H7 (cell line): ENCODE measurements around the gene ANXA10. TPM values are rescaled to one million over a fixed set of nuclear protein-coding genes. Genes with fewer than 3 reads are reported as not detected.
A peak's percentile ranks its signal among the peaks of the same experiment; 100 is the strongest.

ENCODE experiments used
- DNase-seq: peaks from one replicate; pipeline ENCODE4 v3.0.0; 2012
- H3K27me3 ChIP-seq: 2 replicates; pipeline ENCODE4 v1.6.0; 2011; ENCODE audit warnings: mild to moderate bottlenecking, low read length; ENCODE audit not compliant: control insufficient read depth, insufficient read depth
- H3K36me3 ChIP-seq: replicated peaks from 2 replicates; pipeline ENCODE4 v1.5.1; 2011; ENCODE audit warnings: low read length; ENCODE audit not compliant: control insufficient read depth, insufficient read depth
- H3K4me3 ChIP-seq: 2 replicates; pipeline ENCODE4 v1.5.1; 2011; ENCODE audit warnings: low read depth, mild to moderate bottlenecking, control low read depth, low read length, moderate library complexity; ENCODE audit not compliant: insufficient read depth
- total RNA-seq: library from RNA; depleted of rRNA; stranded (reverse); fragments of >200 nt; shearing (Covaris generic); gene quantifications from 2 replicates; pipeline ENCODE4 v1.2.3, GENCODE V29; 2014

ANXA10 gene
- total RNA-seq, 1 experiment from 2014 or later = not detected

DNA sequence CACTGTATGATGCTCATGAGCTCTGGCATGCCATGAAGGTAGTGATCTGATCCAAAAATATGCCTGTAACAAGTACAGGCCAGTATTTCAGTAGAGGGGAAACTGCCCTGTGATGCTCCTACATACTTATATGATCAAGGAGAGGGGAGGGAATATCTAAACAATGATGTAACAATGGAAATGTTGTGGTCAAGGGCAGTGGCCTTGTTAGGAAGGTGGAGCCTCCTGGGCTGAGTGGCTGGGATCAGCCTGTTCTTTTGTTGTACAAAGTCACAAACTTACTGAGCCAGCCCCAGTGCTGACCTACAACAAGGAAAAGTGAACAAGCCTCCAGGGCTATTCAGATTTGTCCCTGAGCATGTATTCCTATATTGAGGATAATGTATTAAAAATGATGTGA, 70.3 kb downstream of the ANXA10 start:
- no peaks in the 10 kb centered on the region for H3K36me3 ChIP-seq
- no peaks in the 10 kb centered on the region for H3K27me3 ChIP-seq
- no peak overlapping the region for H3K4me3 ChIP-seq
- DNase-seq = no peak

DNA sequence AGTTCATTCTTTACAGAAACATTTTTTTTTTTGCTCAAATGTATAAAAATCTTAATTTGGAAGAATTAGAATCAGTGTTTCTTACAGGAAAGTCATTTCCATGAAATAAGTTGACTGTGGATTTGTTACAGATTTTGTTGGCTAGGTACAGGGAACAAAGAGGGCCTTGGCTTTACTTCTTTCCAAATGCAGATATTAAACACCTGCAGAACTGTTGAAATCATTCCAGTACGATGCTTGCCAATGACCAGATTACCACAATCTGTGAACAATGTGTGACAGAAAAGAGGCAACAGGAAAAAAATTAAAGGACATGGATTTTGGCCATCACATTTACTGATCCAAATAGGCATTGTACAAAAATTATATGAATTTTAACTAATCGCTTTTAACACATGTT, 70.8 kb downstream of the ANXA10 start:
- H3K4me3 ChIP-seq = no peak overlapping the region
- DNase-seq = no peak
- H3K27me3 ChIP-seq = no peaks in the 10 kb centered on the region
- no peaks in the 10 kb centered on the region for H3K36me3 ChIP-seq

DNA sequence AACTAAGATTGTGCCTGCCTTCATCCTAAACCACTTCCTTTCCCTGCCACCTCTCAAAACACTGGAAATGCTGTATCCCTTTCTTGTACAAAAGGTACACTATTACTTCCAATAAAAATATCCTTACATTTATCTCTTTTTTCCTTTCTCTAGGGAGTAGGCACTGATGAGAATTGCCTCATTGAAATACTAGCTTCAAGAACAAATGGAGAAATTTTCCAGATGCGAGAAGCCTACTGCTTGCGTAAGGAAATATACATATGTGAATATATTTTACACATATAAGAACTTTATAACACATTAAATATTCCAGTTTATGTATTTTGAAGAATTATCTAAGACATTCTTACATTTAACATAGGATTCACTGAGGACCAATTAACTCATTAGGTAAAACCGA, 71.7 kb downstream of the ANXA10 start:
- Histone ChIP-seq H3K27me3 (no peaks in the 10 kb centered on the region), H3K4me3 (no peak overlapping the region)

DNA sequence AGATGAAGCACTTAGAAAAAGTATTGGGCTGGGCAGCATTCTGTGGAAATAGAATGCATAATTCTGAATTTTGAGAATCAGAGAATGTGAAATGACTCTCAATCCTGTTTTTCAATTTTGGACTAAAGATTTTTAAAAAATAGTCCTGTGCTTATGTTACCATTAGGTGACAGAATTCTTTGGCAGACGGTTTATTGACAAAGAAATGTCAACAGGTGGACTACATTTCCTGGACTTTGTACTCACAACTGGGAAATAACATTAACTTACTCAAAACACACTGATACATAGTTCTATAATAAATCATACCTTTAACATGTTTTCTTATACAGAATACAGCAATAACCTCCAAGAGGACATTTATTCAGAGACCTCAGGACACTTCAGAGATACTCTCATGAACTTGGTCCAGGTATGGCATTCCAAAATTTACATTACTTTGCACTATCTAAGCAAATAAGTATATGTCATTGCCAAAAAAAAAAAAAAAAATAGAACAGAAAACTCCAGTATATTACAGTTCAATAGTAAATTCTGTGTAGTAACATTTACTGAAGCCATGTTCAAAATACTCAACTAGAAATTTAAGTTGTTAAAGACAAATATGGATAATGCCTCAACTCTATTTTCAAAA, 72.7 kb downstream of the ANXA10 start:
- Histone ChIP-seq H3K4me3 (no peak overlapping the region), H3K36me3 (no peaks in the 10 kb centered on the region), H3K27me3 (no peaks in the 10 kb centered on the region)
- DNase-seq = no peak

More for the DNA sequence above, 71.7 kb downstream of the ANXA10 start:
- H3K36me3 ChIP-seq = no peaks in the 10 kb centered on the region
- DNase-seq = no peak

DNA sequence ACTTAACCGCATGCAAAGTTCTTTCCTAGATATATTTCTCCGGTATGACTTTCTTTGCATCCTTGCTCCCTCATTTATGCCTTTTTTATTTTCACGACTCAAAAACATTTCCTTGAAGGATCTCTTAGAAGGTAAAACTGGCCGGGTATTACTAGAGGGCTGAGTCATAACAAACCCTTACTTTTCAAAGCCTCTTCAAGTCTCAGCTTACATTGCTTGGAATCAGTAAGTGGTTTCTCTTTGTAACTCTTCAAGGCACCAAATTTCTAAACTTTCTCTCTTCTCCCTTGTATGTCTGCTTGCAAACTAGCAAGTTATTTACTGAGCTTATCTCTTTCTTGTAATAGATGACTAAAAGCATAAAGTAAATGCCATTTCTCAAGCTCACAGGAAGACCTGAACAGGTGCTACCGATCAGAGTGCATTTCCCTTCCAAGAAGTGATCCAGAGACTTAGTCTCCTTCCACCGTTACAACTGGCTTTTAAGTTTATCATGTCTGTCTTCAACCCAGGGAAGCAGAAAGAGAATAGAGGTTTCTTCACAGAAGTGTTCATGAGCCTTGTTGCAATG, 75.5 kb downstream of the ANXA10 start:
- no peak for DNase-seq
- Histone ChIP-seq H3K4me3 (no peak overlapping the region), H3K27me3 (no peaks in the 10 kb centered on the region), H3K36me3 (no peaks in the 10 kb centered on the region)

DNA sequence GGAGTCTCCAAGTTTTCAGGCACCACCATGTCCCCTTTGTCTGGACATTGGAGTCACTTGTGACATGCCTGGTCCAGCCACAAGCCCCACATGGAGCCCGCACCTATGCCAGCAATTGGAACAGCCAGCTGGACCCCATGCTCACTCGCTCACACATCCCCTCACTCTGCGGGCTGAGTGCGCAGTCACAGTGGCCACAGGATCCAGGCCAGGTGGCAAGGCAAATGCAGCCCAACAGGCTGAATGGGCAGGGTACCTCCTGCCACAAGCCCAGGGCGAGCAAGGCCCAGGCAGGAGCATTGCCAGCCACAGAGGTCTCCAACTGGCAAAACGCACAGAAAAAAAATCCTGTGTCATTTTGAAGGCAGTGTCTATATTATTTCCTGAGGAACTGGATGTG, 82.0 kb downstream of the ANXA10 start:
- Histone ChIP-seq H3K4me3 (no peak overlapping the region), H3K27me3 (no peaks in the 10 kb centered on the region), H3K36me3 (no peaks in the 10 kb centered on the region)
- DNase-seq = no peak

DNA sequence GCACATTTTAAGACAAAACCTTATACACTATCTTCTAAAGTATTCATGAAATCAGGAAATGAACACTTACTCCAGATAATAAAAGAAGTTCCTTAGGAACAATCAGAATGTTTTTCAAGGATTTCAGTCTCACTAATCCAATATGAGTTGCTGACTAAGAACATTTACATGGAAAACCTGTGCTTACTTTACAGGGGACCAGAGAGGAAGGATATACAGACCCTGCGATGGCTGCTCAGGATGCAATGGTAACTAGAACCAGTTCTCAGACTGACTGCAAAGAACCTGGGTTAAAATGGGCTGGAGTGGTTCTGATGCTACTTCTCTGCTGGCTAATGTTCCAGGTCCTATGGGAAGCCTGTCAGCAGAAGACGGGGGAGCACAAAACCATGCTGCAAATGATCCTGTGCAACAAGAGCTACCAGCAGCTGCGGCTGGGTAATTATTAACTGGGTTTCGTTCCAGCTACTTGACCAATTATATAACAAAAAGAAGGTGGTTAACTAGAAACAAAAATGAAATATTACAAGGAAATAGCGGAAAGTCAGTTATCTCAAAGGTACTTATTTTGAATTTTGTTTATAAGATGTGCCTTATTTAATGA, 85.3 kb downstream of the ANXA10 start:
- Histone ChIP-seq H3K4me3 (no peak overlapping the region), H3K36me3 (no peaks in the 10 kb centered on the region), H3K27me3 (no peaks in the 10 kb centered on the region)
- DNase-seq = no peak

DNA sequence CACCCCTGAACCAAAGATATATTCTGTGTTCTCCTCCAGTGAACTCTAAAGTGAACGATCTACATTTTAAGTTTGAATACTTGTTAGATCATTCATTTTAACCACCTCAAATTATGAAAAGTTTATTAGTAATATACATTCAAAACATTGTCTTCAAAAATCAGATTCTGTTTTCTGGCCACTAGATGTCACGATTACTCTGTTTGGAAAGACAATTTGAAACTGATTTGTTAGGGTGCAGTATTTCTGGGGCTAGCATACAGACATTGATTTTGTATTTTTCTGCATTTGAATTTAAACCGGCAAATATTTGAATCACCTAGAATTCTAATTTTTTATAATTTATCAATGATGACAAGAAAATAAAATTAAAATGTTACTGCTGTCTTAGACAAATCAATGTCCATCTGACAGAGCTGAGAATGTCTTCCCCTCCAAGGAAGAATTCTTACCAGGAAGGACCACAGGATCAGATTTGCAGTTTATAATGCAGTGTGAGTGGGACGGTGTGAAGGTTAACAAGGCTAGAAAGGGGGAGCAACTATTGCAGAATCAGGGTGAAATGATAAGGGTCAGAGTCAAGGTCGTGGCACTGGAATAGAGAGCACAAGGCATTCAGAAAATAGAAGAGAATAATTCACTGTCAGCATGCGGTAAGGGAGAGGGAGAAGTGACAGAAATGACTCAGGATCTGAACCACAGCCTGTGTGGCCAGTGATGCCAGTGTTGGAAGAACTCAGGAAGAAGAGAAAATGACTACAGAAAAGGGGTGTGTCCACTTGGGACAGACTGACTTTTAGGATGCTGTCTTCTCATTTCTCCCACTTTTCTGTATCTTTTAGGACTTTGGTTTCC, 91.6 kb downstream of the ANXA10 start:
- Histone ChIP-seq H3K36me3 (no peaks in the 10 kb centered on the region), H3K4me3 (no peak overlapping the region), H3K27me3 (no peaks in the 10 kb centered on the region)
- peak; percentile 32 for DNase-seq

DNA sequence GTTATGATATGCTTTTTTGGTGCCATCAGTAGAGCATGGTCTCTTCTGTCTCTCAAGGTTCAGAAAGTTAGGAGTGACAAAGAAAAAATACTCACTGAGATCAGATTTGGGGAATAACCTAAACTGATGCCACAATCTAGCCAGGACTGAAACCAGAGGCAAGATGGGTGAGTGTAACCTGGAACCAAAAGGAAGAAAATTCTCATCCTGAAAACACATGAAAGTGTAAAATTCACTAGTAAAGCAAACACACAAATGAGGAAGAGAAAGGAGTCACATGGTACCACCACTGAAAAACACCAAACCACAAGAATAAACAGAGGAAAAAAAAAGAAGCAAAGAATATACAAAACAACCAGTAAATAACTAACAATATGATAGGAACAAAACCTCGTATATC, 96.4 kb downstream of the ANXA10 start:
- no peaks in the 10 kb centered on the region for H3K27me3 ChIP-seq
- H3K4me3 ChIP-seq = no peak overlapping the region
- no peak for DNase-seq
- no peaks in the 10 kb centered on the region for H3K36me3 ChIP-seq

DNA sequence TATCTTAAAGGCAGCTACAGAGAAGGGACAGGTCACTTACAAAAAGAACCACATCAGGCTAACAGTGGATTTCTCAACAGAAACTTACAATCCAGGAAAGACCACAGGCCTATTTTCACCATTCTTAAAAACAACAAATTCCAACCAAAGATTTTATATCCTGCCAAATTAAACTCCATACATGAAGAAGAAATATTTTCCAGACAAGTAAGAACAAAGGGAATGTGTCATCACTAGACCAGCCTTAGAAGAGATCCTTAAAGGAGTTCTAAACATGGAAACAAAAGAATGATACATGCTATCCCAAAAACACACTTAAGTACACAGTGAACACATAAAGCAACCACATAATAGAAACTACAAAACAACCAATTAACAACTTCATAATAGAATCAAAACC, 105.6 kb downstream of the ANXA10 start:
- H3K27me3 ChIP-seq = no peaks in the 10 kb centered on the region
- H3K36me3 ChIP-seq = no peaks in the 10 kb centered on the region
- DNase-seq = no peak
- H3K4me3 ChIP-seq = no peak overlapping the region

DNA sequence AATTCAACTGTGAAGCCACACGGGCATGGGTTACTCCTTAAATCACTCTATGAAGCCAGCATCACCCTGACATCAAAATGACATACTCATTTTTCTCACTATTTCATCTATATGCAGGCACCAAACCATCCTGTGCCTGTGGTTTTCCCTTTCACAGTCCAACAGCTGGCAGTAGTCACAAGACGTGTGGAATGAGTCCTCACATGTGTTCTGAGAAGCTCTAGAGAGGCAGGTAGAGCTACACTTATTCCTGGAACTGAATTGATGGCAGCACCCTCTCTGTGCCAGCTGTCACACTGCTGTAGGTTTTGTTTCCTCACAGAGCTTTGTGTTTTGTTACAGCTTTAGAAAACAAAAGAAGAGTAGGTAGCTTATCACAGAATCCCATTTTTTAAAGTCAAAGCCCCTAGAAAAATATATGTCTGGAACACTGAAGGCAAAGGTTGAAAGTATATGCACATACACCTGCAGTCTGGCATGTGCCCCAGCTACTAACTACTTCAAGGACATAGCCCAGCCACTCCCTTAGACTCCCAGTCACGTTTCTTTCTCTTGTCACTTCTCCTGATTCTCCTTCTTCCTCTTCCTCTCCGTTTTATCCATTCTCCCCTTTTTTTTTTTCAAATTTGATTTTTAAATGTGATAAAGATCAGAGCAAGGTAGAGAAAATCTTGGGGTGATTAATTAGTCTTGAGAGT, 107.1 kb downstream of the ANXA10 start:
- DNase-seq = no peak
- H3K36me3 ChIP-seq = no peaks in the 10 kb centered on the region

DNA sequence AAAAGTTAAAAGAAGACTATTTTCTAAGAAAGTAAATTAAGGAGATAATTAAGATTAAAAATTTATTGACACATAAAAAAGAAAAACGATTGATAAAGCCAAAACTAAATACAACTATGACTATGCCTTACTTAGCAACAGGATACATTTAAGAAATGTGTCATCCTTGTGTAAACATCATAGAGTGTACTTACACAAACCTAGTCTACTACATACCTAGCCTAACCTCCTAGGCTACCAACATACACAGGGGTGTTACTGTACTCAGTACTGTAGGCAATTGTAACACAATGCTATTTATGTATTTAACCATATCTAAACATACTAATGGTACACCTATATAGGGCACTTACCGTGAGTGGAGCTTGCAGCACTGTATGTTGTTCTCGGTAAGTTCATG, 108.3 kb downstream of the ANXA10 start:
- no peak overlapping the region for H3K4me3 ChIP-seq
- no peaks in the 10 kb centered on the region for H3K27me3 ChIP-seq
- H3K36me3 ChIP-seq = no peaks in the 10 kb centered on the region
- no peak for DNase-seq

More for the DNA sequence above, 107.1 kb downstream of the ANXA10 start:
- H3K27me3 ChIP-seq = no peaks in the 10 kb centered on the region
- no peak overlapping the region for H3K4me3 ChIP-seq

DNA sequence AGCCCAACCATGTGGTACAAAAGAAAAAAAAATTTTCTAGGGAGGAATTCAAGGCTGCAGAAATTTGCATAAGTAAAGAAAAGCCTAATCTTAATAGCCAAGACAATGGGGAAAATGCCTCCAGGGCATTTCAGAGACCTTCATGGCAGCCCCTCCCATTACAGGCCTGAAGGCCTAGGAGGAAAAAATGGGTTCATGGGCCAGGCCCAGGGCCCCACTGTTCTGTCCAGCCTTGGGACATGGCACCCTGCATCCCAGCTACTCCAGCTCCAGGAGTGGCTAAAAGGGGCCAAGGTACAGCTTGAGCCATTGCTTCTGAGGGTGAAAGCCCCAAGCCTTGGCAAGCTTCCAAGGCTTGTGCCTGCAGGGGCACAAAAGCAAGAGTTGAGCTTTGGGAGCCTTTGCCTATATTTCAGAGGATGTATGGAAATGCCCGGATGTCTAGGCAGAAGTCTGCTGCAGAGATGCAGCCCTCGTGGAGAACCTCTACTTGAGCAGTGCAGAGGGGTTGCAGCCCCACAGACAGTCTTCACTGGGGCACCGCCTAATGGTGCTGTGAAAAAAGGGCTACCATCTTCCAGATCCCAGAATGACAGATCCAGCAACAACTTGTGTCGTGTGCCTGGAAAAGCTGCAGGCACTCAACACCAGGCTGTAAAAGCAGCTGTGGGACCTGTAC, 111.0 kb downstream of the ANXA10 start:
- no peak for DNase-seq
- no peaks in the 10 kb centered on the region for H3K27me3 ChIP-seq
- no peak overlapping the region for H3K4me3 ChIP-seq
- no peaks in the 10 kb centered on the region for H3K36me3 ChIP-seq
